IPS-11a (cell line): ENCODE measurements around the gene LTBP2.

Experiments used
- H3K4me3 ChIP-seq: one replicate; pipeline ENCODE4 v1.5.1; 2013; ENCODE audit warnings: low read depth, low read length, control low read depth

Gene LTBP2

GRCh38 chr14:74531006-74531405 is 81.0 kb downstream of the LTBP2 start:
- no peak overlapping the region for H3K4me3 ChIP-seq

- H3K4me3 ChIP-seq, result no peak overlapping the region
Measured at GRCh38 chr14:74528886-74529285, 83.2 kb downstream of the LTBP2 start.

GRCh38 chr14:74528406-74528805 is 83.6 kb downstream of the LTBP2 start:
- H3K4me3 ChIP-seq, result no peak overlapping the region

- no peak overlapping the region for H3K4me3 ChIP-seq
Measured at GRCh38 chr14:74527736-74528280, 84.2 kb downstream of the LTBP2 start.

- H3K4me3 ChIP-seq, result no peak overlapping the region
Measured at GRCh38 chr14:74526854-74527585, 85.0 kb downstream of the LTBP2 start.

GRCh38 chr14:74525361-74525851 is 86.6 kb downstream of the LTBP2 start:
- no peak overlapping the region for H3K4me3 ChIP-seq

GRCh38 chr14:74524812-74525135 is 87.3 kb downstream of the LTBP2 start:
- no peak overlapping the region for H3K4me3 ChIP-seq

- H3K4me3 ChIP-seq, result no peak overlapping the region
Measured at GRCh38 chr14:74524076-74524811, 87.8 kb downstream of the LTBP2 start.

- H3K4me3 ChIP-seq, result no peak overlapping the region
Measured at GRCh38 chr14:74522740-74523139, 89.3 kb downstream of the LTBP2 start.

- no peak overlapping the region for H3K4me3 ChIP-seq
Measured at GRCh38 chr14:74521756-74522155, 90.3 kb downstream of the LTBP2 start.

GRCh38 chr14:74519316-74520074 is 92.5 kb downstream of the LTBP2 start:
- H3K4me3 ChIP-seq, result no peak overlapping the region

- no peak overlapping the region for H3K4me3 ChIP-seq
Measured at GRCh38 chr14:74518221-74518620, 93.8 kb downstream of the LTBP2 start.

GRCh38 chr14:74517731-74518130 is 94.3 kb downstream of the LTBP2 start:
- no peak overlapping the region for H3K4me3 ChIP-seq

GRCh38 chr14:74516451-74517160 is 95.4 kb downstream of the LTBP2 start:
- no peak overlapping the region for H3K4me3 ChIP-seq

- H3K4me3 ChIP-seq, result no peak overlapping the region
Measured at GRCh38 chr14:74515891-74516412, 96.1 kb downstream of the LTBP2 start.

GRCh38 chr14:74514471-74514941 is 97.5 kb downstream of the LTBP2 start:
- H3K4me3 ChIP-seq, result no peak overlapping the region

GRCh38 chr14:74511966-74512830 is 99.8 kb downstream of the LTBP2 start:
- H3K4me3 ChIP-seq, result no peak overlapping the region

- H3K4me3 ChIP-seq, result no peak overlapping the region
Measured at GRCh38 chr14:74510959-74511409, 101.1 kb downstream of the LTBP2 start.

- no peak overlapping the region for H3K4me3 ChIP-seq
Measured at GRCh38 chr14:74510223-74510931, 101.7 kb downstream of the LTBP2 start.
